ENCODE measurements around the gene CYB561. TPM values are rescaled to one million over a fixed set of nuclear protein-coding genes. Genes with fewer than 3 reads are reported as not detected.
A peak's percentile ranks its signal among the peaks of the same experiment; 100 is the strongest.

The CYB561 gene
- total RNA-seq, 4 donors from 2014 or later = 46.2 to 129 (median 101) TPM

DNA sequence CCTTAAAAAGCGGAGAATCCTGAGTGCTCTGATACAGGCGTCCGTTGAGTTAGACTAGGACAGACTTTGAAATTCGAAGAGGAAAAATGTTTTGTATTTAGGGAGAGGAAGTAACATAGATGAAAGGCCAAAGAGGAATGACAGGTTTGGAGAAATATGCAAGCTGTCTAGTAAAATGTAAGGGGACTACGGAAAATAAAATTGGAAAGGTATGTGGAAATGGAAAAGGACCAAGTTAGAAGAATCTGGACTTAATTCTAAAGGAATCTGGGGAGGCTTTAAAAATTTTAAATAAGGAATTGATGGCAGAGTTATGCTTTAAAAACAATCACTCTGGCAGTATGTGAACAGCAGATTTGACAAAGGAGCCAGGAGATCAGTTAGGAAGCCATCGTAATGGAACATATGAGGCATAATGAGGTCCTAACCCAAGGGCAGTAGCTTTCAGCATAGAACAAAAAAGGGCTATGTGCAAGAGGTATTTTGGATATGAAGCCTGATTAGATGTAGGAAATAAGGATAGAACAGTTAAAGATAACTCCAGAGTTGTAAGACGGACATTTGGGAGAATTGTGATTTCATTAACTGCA lies 38.3 kb downstream of the CYB561 start:
- no peak overlapping the region for H3K4me3 ChIP-seq (replicated peaks in 1 of 3)
- H3K27ac ChIP-seq = no peak overlapping the region
- TF ChIP-seq, protein P1, sequence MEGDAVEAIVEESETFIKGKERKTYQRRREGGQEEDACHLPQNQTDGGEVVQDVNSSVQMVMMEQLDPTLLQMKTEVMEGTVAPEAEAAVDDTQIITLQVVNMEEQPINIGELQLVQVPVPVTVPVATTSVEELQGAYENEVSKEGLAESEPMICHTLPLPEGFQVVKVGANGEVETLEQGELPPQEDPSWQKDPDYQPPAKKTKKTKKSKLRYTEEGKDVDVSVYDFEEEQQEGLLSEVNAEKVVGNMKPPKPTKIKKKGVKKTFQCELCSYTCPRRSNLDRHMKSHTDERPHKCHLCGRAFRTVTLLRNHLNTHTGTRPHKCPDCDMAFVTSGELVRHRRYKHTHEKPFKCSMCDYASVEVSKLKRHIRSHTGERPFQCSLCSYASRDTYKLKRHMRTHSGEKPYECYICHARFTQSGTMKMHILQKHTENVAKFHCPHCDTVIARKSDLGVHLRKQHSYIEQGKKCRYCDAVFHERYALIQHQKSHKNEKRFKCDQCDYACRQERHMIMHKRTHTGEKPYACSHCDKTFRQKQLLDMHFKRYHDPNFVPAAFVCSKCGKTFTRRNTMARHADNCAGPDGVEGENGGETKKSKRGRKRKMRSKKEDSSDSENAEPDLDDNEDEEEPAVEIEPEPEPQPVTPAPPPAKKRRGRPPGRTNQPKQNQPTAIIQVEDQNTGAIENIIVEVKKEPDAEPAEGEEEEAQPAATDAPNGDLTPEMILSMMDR (IDR thresholded peaks at IDR 0.05) = no peak
- TF ChIP-seq POLR2A (IDR thresholded peaks at IDR 0.05) = no peak
- no peaks in the 10 kb centered on the region for H3K9me3 ChIP-seq
- 92 to 93% methylated on average over 7 of the region's 7 CpGs for WGBS, 2 donors
- H3K36me3 ChIP-seq = no peaks in the 10 kb centered on the region
- H3K4me1 ChIP-seq = no peaks in the 10 kb centered on the region
- DNase-seq = no peak
- intact Hi-C loops (cut with DNase I) = loop anchor here (2.0 to 10.0 kb wide), 2 partner anchors 323 to 705 kb away; no protein-coding TSS in a partner anchor
- no peaks in the 10 kb centered on the region for H3K27me3 ChIP-seq

DNA sequence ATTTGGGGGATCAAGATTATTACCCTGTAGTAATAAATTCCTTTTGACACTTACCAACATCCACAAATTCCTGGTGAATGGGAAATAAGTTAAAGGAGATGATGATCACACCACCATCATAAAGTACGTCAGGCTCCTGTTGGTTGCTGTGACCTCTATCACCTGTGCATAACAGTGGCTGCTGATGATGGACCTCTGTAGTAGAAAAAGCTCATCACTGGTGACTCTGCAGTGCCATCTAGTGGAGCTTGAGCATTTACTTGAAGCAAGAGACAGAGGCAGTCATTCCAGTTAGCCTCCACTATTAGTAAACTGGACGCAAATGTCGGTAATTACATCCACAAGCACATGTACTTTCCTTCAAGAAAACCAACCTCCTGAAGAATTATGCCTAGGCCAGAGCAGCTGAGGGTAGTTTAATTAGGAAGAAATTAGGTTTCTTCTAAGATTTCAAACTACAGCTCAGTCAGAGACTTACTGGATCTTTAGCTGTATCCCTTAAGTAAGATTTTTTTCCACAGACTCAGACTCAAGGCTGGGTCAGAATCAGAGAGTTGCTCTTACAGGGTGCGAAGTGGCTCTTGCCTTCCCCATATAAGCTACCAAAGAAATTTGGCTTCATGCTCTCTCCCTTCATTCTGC lies 39.3 kb downstream of the CYB561 start:
- WGBS, 2 donors = 35 to 38% methylated on average over 4 of the region's 4 CpGs
- no peaks in the 10 kb centered on the region for H3K36me3 ChIP-seq
- H3K27me3 ChIP-seq = no peaks in the 10 kb centered on the region
- intact Hi-C loops (cut with DNase I) = loop anchor here (2.0 to 10.0 kb wide), 2 partner anchors 322 to 704 kb away; no protein-coding TSS in a partner anchor
- peak; percentile 69 to 78 for DNase-seq
- H3K9me3 ChIP-seq = no peaks in the 10 kb centered on the region
- H3K4me3 ChIP-seq (replicated peaks in 1 of 3) = no peak overlapping the region
- no peaks in the 10 kb centered on the region for H3K4me1 ChIP-seq
- TF ChIP-seq, protein P1 (IDR thresholded peaks at IDR 0.05) = peak; percentile 36 to 84 (median 74)
- no peak for TF ChIP-seq POLR2A (IDR thresholded peaks at IDR 0.05)
- H3K27ac ChIP-seq = no peak overlapping the region

DNA sequence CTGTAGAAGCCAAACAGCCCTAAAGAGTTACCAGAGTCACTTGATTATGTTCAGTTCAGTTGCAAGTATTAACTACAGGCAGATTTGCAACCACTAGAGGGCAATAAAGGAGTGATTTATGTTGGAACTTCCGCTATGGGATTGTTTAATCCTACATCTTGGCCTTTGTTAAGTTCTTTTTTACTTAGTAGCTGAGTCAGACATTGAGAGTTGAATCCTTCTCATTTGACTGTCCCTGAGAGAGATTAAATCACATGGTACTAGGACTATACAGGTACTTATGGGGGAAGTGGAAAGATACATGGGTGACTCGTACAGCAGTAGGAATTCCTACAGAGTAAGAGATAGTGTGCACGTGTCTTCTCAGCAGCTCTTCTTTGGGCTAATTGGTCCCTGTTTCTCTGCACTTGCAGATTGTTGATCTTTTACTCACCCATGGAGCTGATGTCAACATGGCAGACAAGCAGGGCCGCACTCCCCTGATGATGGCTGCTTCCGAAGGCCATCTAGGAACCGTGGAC lies 40.3 kb downstream of the CYB561 start:
- intact Hi-C loops (cut with DNase I) = loop anchor here (2.0 to 10.0 kb wide), 2 partner anchors 321 to 703 kb away; no protein-coding TSS in a partner anchor
- Histone ChIP-seq H3K36me3 (no peaks in the 10 kb centered on the region), H3K27me3 (no peaks in the 10 kb centered on the region), H3K4me3 (replicated peaks in 1 of 3) (no peak overlapping the region), H3K4me1 (no peaks in the 10 kb centered on the region), H3K27ac (no peak overlapping the region), H3K9me3 (no peaks in the 10 kb centered on the region)
- WGBS, 2 donors = 88 to 91% methylated on average over 6 of the region's 6 CpGs
- no peak for TF ChIP-seq POLR2A (IDR thresholded peaks at IDR 0.05)
- TF ChIP-seq, protein P1 (IDR thresholded peaks at IDR 0.05) = peak; percentile 25 to 66 (median 55)
- DNase-seq = no peak

DNA sequence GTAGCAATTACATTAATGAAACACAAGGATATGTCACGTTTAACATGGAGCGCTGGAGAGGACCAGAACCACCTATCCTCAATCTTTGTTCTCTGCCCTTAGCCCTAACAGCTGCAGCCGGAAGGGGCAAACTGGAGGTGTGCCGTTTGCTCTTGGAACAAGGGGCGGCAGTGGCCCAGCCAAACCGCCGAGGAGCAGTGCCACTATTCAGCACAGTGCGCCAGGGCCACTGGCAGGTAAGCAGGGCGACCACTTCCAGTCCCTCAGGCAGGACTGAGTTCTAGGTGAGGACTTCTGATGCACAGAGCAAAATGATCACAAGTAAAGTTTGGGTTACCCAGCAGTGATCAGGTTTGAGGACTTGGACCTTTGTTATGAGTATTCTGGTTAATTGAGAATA lies 41.1 kb downstream of the CYB561 start:
- H3K4me3 ChIP-seq (replicated peaks in 1 of 3) = no peak overlapping the region
- no peak for DNase-seq
- H3K27me3 ChIP-seq = no peaks in the 10 kb centered on the region
- H3K4me1 ChIP-seq = no peaks in the 10 kb centered on the region
- H3K9me3 ChIP-seq = no peaks in the 10 kb centered on the region
- no peaks in the 10 kb centered on the region for H3K36me3 ChIP-seq
- TF ChIP-seq, protein P1 (IDR thresholded peaks at IDR 0.05) = no peak
- no peak for TF ChIP-seq POLR2A (IDR thresholded peaks at IDR 0.05)
- H3K27ac ChIP-seq = no peak overlapping the region
- intact Hi-C loops (cut with DNase I) = loop anchor here (10.0 kb wide), 1 partner anchor 320 kb away; no protein-coding TSS in a partner anchor
- 94% methylated on average over 9 of the region's 9 CpGs for whole genome bisulfite sequencing, 2 donors
